HG03575 (cell line): Measurements from ENCODE around the gene SSPN.

Source experiments
- ATAC-seq: cut with Tn5 transposase; IDR thresholded peaks from one replicate; pipeline ENCODE4 v1.9.1; 2021; ENCODE audit not compliant: unreplicated experiment, insufficient number of reproducible peaks, low FRiP score; ENCODE audit errors: extremely low read depth

The SSPN gene

GRCh38 chr12:26277506-26278246 is 82.3 kb downstream of the SSPN start:
- ATAC-seq, result no peak

GRCh38 chr12:26278266-26278665 is 82.9 kb downstream of the SSPN start:
- ATAC-seq, result no peak

- no peak for ATAC-seq
Observed at GRCh38 chr12:26278666-26279065, 83.3 kb downstream of the SSPN start.

- ATAC-seq, result no peak
Observed at GRCh38 chr12:26279091-26279490, 83.7 kb downstream of the SSPN start.

- no peak for ATAC-seq
Observed at GRCh38 chr12:26279908-26280307, 84.5 kb downstream of the SSPN start.

- no peak for ATAC-seq
Observed at GRCh38 chr12:26280869-26281268, 85.5 kb downstream of the SSPN start.

GRCh38 chr12:26281320-26281719 is 85.9 kb downstream of the SSPN start:
- ATAC-seq, result no peak

GRCh38 chr12:26282339-26282940 is 87.1 kb downstream of the SSPN start:
- ATAC-seq, result no peak

- no peak for ATAC-seq
Observed at GRCh38 chr12:26283046-26283445, 87.7 kb downstream of the SSPN start.

GRCh38 chr12:26283617-26284016 is 88.2 kb downstream of the SSPN start:
- ATAC-seq, result no peak

GRCh38 chr12:26285401-26285800 is 90.0 kb downstream of the SSPN start:
- no peak for ATAC-seq

- no peak for ATAC-seq
Observed at GRCh38 chr12:26286186-26286585, 90.8 kb downstream of the SSPN start.

- no peak for ATAC-seq
Observed at GRCh38 chr12:26287671-26288381, 92.5 kb downstream of the SSPN start.

GRCh38 chr12:26290565-26290964 is 95.2 kb downstream of the SSPN start:
- no peak for ATAC-seq

GRCh38 chr12:26292596-26292995 is 97.2 kb downstream of the SSPN start:
- ATAC-seq, result no peak

GRCh38 chr12:26293612-26294011 is 98.2 kb downstream of the SSPN start:
- ATAC-seq, result no peak

- no peak for ATAC-seq
Observed at GRCh38 chr12:26295001-26295400, 99.6 kb downstream of the SSPN start.

- ATAC-seq, result no peak
Observed at GRCh38 chr12:26297396-26298070, 102.2 kb downstream of the SSPN start.

- ATAC-seq, result peak; percentile 97
Observed at GRCh38 chr12:26298785-26299621, 103.6 kb downstream of the SSPN start.
